HG02759 (cell line): ENCODE results near the gene ATP5MC3.
"Not testable (repeated sequence)": the region's sequence is repeated elsewhere in the genome, so short reads cannot be mapped to it uniquely, and the experiment has no call there.

Source experiments
- ATAC-seq: cut with Tn5 transposase; IDR thresholded peaks from one replicate; pipeline ENCODE4 v1.9.1; 2021; ENCODE audit warnings: mild to moderate bottlenecking, moderate library complexity; ENCODE audit not compliant: unreplicated experiment

Gene ATP5MC3

DNA sequence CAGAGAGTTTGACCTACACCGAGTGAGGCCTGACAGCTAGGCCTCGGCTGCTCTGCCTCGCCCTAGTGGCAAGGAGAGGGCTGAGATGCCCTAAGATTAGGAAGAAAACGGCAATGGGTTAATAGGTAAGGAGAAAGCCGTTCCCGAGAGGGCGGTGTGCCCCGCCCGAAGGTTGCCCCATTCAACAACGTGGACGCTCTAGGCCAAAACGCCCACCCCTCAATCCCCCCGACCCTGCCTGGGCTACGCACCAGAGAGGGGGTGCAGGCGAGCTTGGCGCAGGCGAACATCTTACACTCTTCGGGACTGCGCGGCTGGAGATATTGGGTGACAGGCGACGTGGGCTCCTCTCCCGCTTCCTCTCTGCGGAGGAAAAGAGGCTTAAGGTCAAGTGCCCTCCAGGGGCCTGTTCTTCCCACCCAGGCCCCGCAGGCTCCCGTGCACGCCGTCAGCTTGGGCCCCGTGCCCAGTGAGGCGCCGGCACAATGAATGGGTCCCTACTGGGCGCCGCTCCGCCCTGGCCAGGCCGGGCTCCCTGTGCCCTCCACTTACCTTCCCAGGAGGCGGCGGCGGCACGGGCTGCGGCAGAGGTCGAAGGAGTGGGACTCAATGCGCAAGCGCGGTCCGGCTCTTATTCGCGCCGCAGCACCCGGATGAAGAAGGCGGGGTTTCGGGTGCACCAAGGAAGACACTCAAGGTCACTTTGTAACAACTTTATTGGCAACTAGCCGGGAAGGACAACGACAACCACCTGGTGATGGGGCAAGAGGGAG is at the start of gene ATP5MC3:
Gene ATP5MC3 (minus strand): TSS at position 607 of the 773 bp plus-strand sequence. CDS start 317 bp downstream, at position 290.
- peak; percentile 94 for ATAC-seq

- not testable (repeated sequence) for ATAC-seq
Observed at GRCh38 chr2:175228601-175229000, 47.1 kb upstream of the ATP5MC3 start.

DNA sequence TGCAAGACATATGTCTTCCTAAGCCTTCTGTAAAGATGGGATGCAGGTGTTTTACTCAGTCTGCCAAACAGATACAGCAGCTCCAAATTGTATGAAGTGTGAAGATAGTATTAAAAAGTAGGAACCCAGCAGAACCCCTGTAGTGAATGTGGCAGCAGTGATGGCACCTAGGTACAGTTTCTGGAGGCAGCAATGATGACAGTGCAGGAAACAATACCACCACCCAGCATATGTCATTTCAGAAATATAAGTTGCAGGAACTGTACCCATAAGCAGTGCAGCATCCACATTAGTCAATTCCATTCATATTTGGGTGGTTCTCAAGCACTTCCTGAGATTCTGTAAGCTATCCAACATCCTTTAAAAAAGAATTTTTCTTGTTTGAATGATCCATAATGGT is 46.7 kb upstream of the ATP5MC3 start:
- ATAC-seq: no peak

DNA sequence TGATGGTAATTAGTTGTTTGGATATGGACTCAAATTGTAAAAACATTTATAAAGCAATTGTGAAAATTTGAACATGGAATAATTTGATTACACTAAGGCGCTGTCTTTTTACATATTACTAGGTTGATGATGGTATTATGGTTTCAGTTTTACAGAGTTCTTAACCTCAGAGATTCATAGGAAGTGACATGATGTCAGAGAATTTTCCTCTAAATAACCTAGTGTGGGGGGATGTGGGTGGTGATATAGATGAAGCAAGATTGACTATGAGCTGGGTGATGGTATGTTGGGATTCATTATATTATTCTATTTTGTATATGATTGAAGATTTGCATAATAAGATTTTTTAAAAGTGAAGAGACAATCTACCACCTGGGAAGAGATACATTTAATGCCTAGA is 45.9 kb upstream of the ATP5MC3 start:
- ATAC-seq: no peak

DNA sequence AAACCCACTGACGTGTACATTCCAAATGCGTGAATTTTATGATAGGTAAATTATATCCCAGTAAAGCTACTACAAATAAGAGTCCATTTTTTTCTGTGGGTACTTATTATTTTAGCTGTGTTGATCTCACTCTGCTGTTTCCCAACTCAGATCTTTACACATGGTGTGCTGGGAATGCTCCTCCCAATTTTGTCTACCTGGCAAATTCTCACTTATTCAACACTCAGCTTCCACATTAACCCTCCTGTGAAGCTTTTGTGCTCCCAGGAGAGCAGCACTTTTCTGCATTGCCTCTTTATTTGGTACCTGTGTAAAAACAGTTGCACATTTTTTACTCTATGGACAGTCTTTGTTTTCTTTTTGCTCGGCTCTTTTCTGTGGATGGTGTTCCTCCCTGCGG is 38.6 kb upstream of the ATP5MC3 start:
- ATAC-seq: no peak

- ATAC-seq: no peak
Observed at GRCh38 chr2:175218551-175218950, 37.0 kb upstream of the ATP5MC3 start.

- no peak for ATAC-seq
Observed at GRCh38 chr2:175207741-175208438, 26.4 kb upstream of the ATP5MC3 start.

- no peak for ATAC-seq
Observed at GRCh38 chr2:175206866-175207265, 25.4 kb upstream of the ATP5MC3 start.

DNA sequence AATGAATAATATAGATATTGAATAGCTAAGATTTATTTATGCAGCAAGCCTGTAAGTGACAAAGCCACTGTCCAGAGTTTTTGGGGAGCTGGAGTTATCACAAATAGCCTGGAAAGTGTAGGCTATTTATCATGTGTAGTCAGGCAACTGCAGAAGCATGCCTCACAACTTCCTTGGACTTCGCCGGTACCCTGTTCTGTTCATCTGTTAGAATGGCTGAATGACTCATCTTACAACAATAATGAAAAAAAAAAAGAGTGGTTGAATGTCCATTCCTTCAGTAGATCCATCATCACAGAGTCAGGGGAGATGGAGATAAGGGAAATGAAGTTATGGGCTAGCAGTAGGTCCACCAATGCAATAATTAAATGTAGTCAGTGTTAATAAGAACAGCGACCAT is 24.0 kb upstream of the ATP5MC3 start:
- ATAC-seq: no peak

DNA sequence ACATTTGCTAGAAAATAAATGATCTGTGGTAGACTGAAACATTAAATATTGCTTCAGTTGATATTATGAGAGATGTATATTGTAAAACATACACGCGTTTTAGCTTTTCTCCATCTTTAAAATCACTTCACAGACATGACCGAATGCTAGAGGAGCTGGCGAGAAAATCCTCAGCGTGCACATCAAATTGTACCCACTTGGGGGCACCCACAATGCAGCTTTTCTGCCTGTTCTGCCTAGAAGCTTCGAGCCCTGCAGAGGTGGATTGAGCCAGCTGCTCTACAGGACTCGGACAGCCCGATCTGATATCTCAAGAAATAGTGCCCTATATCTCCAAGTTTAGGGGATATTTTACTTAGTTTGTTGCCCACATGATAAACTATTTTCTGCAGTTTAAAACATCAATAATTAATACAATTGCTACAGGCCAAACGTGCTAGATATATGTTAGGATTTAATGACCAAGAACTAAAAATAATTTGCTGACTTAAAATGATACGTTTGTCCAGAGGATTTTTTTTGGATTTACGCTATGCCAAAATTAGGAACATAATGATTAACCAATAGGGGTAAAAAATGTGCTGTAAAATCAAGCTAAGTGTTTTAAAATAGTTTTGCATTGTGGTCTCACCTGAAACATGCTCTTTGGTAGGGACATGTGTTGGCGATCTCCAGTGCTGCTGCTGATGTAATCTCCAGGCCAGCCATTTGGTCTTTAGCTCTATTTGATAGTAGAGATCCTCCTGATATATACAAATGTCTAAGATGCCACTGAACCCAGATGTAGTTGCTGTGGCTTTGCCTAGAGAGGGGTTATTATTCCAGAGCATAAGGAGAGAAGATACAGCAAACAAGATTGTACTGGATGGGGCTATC is 22.3 kb upstream of the ATP5MC3 start:
- peak; percentile 87 for ATAC-seq

- no peak for ATAC-seq
Observed at GRCh38 chr2:175195012-175195411, 13.5 kb upstream of the ATP5MC3 start.

GRCh38 chr2:175188761-175189160 is 7.3 kb upstream of the ATP5MC3 start:
- ATAC-seq: no peak

- ATAC-seq: peak; percentile 67
Observed at GRCh38 chr2:175187378-175187777, 5.9 kb upstream of the ATP5MC3 start.

- no peak for ATAC-seq
Observed at GRCh38 chr2:175183674-175184073, 2.2 kb upstream of the ATP5MC3 start.

DNA sequence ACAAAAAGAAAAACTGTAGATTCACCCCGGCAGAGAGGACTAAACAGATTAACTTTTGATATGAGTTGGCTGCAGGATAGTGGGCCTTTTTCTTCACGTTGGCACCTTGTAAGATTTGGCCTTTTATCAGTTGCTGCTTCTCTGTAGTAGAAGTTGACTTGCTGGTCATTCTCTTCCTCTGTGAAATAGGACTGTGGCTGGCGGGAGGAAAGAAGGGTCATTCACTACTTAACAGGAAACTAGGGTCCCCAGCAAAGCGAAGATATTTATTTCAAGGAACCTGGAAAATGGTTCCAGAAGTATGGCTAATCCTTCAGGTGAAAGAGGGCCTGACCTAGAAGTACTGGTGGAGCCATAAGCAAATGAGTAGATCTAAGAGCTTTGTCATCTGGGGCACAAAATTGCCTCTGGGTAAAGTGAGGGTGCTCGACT is 383 bp upstream of the ATP5MC3 start:
- no peak for ATAC-seq

GRCh38 chr2:175180701-175181103 is 808 bp downstream of the ATP5MC3 start:
- peak; percentile 57 for ATAC-seq

DNA sequence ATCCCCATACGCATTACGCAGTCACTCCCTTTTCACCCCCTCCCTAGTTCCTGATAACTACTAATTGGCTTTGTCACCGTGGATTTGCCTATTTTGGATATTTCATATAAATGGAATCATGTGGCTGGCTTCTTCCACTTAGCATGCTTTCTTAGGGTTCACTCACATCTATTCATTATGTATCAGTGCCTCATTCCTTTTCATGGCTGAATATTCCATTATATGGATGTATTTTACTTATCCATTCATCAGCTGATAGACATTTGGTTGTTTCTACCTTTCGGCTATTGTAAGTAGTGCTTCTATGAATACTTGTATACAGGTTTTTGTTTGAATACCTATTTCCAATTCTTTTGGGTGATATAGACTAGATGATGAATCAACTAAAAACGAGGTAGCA is 4.9 kb downstream of the ATP5MC3 start:
- no peak for ATAC-seq

- ATAC-seq: no peak
Observed at GRCh38 chr2:175175896-175176295, 5.6 kb downstream of the ATP5MC3 start.

DNA sequence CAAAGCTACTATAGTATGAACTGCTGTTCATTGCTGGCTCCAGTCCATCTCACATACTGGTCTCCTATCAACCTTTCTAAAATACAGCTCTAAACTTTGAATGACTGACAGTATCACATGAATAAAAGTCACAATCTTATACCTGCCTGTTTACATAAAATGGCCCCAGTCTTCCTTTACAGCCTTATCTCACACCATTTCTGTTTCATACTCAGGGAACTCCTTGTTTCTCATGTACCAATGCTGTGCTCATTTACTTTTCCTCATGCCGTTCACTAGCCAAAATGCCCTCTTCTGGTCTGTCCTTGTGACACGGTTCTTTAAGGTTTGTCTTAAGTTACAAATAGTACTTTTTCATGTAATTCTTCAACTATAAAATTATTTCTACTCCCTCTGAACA is 6.2 kb downstream of the ATP5MC3 start:
- no peak for ATAC-seq

- ATAC-seq: no peak
Observed at GRCh38 chr2:175170659-175171304, 10.7 kb downstream of the ATP5MC3 start.

DNA sequence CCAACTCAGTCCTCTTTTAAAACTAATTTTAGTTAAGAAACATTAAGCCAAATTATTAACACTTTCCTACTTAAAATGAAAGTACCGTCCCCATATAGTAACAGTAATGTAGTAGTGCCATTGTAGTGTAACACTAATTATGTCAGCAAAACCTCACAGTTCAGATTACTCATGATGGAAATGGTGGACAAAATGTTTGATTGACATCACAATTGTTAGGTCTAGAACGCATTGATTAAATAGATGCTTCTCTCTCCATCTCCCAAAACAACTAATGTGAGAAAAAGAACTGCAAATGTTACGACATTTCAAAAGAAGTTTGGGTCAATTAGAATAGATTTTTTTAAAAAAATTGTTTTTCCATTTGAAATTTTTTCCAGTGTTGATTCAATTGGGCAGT is 12.3 kb downstream of the ATP5MC3 start:
- ATAC-seq: no peak
